IMR-90 (cell line): ENCODE measurements around the gene CTAGE4.

Experiments
- CTCF ChIP-seq: conservative IDR thresholded peaks from 2 replicates; pipeline ENCODE4 v1.5.1; 2012; ENCODE audit warnings: mild to moderate bottlenecking, low read depth, low read length, improper control_type of control experiment
- MXI1 ChIP-seq: IDR thresholded peaks from 2 replicates; pipeline ENCODE4 v1.6.1; 2012; ENCODE audit warnings: low read depth, mild to moderate bottlenecking, low read length, moderate library complexity, borderline replicate concordance
- POLR2A ChIP-seq: IDR thresholded peaks from 2 replicates; pipeline ENCODE4 v1.6.1; 2012; ENCODE audit warnings: mild to moderate bottlenecking, low read depth, low read length
- RAD21 ChIP-seq: IDR thresholded peaks from 2 replicates; pipeline ENCODE4 v1.6.1; 2012; ENCODE audit warnings: low read length, improper control_type of control experiment
- RFX5 ChIP-seq: IDR thresholded peaks from 2 replicates; pipeline ENCODE4 v1.8.0; 2012; ENCODE audit warnings: low read depth, mild to moderate bottlenecking, low read length, moderate library complexity
- SMC3 ChIP-seq: fragments of 150-350 bp; IDR thresholded peaks from 2 replicates; pipeline ENCODE4 v1.6.1; 2016; ENCODE audit warnings: low read depth, mild to moderate bottlenecking, antibody characterized with exemption, low read length, moderate library complexity
- USF2 ChIP-seq: fragments of 150-350 bp; IDR thresholded peaks from 2 replicates; pipeline ENCODE4 v1.6.1; 2017; ENCODE audit warnings: mild to moderate bottlenecking, antibody characterized with exemption, low read length, low read depth

GRCh38 chr7:144148224-144148827 lies 34.9 kb upstream of the CTAGE4 start:
- TF ChIP-seq POLR2A (no peak), CTCF (no peak), RAD21 (no peak), RFX5 (no peak), MXI1 (no peak), SMC3 (no peak), USF2 (no peak)
